Body of pancreas (tissue), 4 donors: ENCODE results near the gene COL5A1. TPM values are rescaled to one million over a fixed set of nuclear protein-coding genes. Genes with fewer than 3 reads are reported as not detected.

Experiments used
- ATAC-seq: fragments of 150-250 bp; one replicate; pipeline ENCODE4 v1.9.1; 2016
- DNase-seq, 4 donors: peaks; one replicate each; pipeline ENCODE4 v3.0.0-alpha.2; 2019
- H3K27ac ChIP-seq, 4 donors: fragments of 200-600 bp; sonication (generic); 1 replicate in 3 of 4; 2 replicates in 1 of 4; pipeline versions ENCODE4 v1.5.1 to v1.6.1; 2016 to 2019; ENCODE audit warnings: mild to moderate bottlenecking in 1 of 4, mixed read lengths in 1 of 4, moderate library complexity in 1 of 4
- H3K27me3 ChIP-seq, 2 donors: fragments of 200-600 bp; sonication (generic); one replicate each; pipeline ENCODE4 v1.6.0; 2016; ENCODE audit warnings: mild to moderate bottlenecking in 1 of 2
- H3K36me3 ChIP-seq, 2 donors: fragments of 200-600 bp; sonication (generic); replicated peaks in 1 of 2; 2 replicates each; pipeline ENCODE4 v1.5.1; 2016; ENCODE audit warnings: low read depth in 2 of 2; ENCODE audit not compliant: insufficient read depth in 1 of 2
- H3K4me1 ChIP-seq: fragments of 200-600 bp; sonication (generic); one replicate; pipeline ENCODE4 v1.6.0; 2016
- H3K4me3 ChIP-seq, 2 donors: fragments of 200-600 bp; sonication (generic); 1 replicate in 1 of 2; 2 replicates in 1 of 2; pipeline ENCODE4 v1.5.1; 2016 to 2019
- H3K9me3 ChIP-seq, 3 donors: fragments of 200-600 bp; sonication (generic); 1 replicate in 2 of 3; 2 replicates in 1 of 3; pipeline ENCODE4 v1.5.1; 2016
- POLR2A ChIP-seq, 3 donors: fragments of 450-650 bp; IDR thresholded peaks; one replicate each; pipeline ENCODE4 v1.6.1; 2016; ENCODE audit warnings: antibody characterized with exemption in 3 of 3, mild to moderate bottlenecking in 2 of 3
- WGBS, 2 donors: methylation state at CpG; one replicate each; pipeline ENCODE4 v1.1.5; 2017; 5-methylcytosine and 5-hydroxymethylcytosine counted together
- intact Hi-C: fragments of 100-400 bp; cut with DNase I; formaldehyde crosslinking; loops from one replicate; pipeline ENCODE4 v1.15.1; 2023
- total RNA-seq, 2 donors: library from RNA; depleted of rRNA; stranded (reverse); fragments of >200 nt; gene quantifications; one replicate each; pipeline ENCODE4 v1.1.0, GENCODE V29; 2016
- TF ChIP-seq, protein P1 (sequence below), 7 experiments: fragments of 450-650 bp in 4 of 7; fragments of 200-600 bp in 3 of 7; sonication (generic) in 3 of 7; IDR thresholded peaks; one replicate each; pipeline ENCODE4 v1.5.1; 2016 to 2019; ENCODE audit warnings: antibody characterized with exemption in 7 of 7

COL5A1 gene
- total RNA-seq, 2 donors from 2014 or later, result 7.0 to 14.5 TPM

DNA sequence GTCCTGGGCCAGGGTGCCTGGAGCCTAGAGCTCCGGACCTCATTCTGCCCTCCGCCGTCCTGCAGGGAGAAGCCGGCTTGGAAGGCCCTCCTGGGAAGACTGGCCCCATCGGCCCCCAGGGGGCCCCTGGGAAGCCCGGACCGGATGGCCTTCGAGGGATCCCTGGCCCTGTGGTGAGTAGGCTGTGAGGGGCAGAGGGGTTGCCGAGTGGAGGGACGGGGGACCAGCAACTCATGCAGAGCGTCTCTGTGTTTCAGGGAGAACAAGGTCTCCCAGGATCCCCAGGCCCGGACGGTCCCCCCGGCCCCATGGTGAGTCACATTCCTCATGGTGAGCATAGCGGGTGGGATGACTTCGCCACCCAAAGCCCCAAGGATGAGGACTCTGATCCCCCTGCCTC is 177.0 kb downstream of the COL5A1 start:
- intact Hi-C loops, result no loop called here
- no peak for ATAC-seq
- Histone ChIP-seq H3K4me3 (no peak overlapping the region), H3K9me3 (no peaks in the 10 kb centered on the region), H3K4me1 (no peaks in the 10 kb centered on the region), H3K27ac (no peak overlapping the region), H3K36me3 (no peaks in the 10 kb centered on the region), H3K27me3 (no peaks in the 10 kb centered on the region)
- WGBS, 2 donors, result 68 to 84% methylated on average over 5 to 14 of the region's 16 CpGs
- DNase-seq, result no peak
- TF ChIP-seq POLR2A (IDR thresholded peaks at IDR 0.05), result no peak
- TF ChIP-seq, protein P1, sequence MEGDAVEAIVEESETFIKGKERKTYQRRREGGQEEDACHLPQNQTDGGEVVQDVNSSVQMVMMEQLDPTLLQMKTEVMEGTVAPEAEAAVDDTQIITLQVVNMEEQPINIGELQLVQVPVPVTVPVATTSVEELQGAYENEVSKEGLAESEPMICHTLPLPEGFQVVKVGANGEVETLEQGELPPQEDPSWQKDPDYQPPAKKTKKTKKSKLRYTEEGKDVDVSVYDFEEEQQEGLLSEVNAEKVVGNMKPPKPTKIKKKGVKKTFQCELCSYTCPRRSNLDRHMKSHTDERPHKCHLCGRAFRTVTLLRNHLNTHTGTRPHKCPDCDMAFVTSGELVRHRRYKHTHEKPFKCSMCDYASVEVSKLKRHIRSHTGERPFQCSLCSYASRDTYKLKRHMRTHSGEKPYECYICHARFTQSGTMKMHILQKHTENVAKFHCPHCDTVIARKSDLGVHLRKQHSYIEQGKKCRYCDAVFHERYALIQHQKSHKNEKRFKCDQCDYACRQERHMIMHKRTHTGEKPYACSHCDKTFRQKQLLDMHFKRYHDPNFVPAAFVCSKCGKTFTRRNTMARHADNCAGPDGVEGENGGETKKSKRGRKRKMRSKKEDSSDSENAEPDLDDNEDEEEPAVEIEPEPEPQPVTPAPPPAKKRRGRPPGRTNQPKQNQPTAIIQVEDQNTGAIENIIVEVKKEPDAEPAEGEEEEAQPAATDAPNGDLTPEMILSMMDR (IDR thresholded peaks at IDR 0.05), result no peak

DNA sequence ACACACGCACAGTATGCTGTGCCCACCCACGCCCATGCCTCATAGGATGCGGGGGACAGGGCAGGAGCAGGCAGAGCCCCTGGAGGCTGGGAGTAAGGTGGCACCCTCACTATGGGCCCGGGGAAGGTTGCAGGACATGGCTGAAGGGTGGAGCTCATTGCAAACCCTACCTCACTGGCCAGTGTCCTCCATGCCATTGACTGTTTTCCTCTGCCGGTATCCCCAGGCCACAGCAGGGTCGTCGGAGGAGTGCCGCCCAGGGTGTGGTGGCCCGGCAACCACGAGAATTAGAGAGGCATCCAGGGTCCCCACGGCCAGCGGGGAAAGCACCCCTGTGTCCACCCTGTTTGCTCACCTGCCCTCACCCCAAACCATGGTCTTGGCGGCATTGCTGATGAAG is 179.3 kb downstream of the COL5A1 start:
- H3K27ac ChIP-seq, result no peak overlapping the region
- H3K4me1 ChIP-seq, result no peaks in the 10 kb centered on the region
- intact Hi-C loops, result no loop called here
- no peaks in the 10 kb centered on the region for H3K36me3 ChIP-seq
- TF ChIP-seq, protein P1 (IDR thresholded peaks at IDR 0.05), result no peak
- TF ChIP-seq POLR2A (IDR thresholded peaks at IDR 0.05), result no peak
- ATAC-seq (no peak), DNase-seq (no peak)
- H3K27me3 ChIP-seq, result no peaks in the 10 kb centered on the region
- H3K9me3 ChIP-seq, result no peaks in the 10 kb centered on the region
- no peak overlapping the region for H3K4me3 ChIP-seq
- WGBS, 2 donors, result 65 to 78% methylated on average over 8 to 13 of the region's 13 CpGs

DNA sequence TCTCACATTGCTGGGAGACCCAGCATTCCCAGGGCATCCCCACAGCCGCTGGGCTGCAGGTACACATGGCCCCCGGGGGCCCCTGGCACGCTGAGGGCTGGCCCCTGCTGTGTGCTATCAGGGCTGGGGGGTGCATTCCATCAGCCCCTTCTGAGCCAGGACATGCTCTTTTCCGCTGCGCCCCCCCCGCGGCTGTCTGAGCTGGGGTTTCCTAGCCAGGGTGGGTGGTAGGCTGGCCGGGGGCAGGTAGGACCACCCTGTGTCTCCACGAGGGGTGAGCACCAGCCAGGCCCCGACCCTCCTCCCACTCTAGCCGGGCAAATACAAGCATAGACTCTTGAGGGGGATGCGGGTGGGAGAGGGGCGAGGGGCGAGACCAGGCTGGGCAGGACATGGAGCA is 180.9 kb downstream of the COL5A1 start:
- ATAC-seq (no peak), DNase-seq (no peak)
- H3K4me3 ChIP-seq, result no peak overlapping the region
- TF ChIP-seq, protein P1 (IDR thresholded peaks at IDR 0.05), result no peak
- TF ChIP-seq POLR2A (IDR thresholded peaks at IDR 0.05), result no peak
- intact Hi-C loops, result no loop called here
- WGBS, 2 donors, result 65 to 79% methylated on average over 4 to 11 of the region's 14 CpGs
- no peak overlapping the region for H3K27ac ChIP-seq
- no peaks in the 10 kb centered on the region for H3K4me1 ChIP-seq
- no peaks in the 10 kb centered on the region for H3K9me3 ChIP-seq
- no peaks in the 10 kb centered on the region for H3K27me3 ChIP-seq
- no peaks in the 10 kb centered on the region for H3K36me3 ChIP-seq

DNA sequence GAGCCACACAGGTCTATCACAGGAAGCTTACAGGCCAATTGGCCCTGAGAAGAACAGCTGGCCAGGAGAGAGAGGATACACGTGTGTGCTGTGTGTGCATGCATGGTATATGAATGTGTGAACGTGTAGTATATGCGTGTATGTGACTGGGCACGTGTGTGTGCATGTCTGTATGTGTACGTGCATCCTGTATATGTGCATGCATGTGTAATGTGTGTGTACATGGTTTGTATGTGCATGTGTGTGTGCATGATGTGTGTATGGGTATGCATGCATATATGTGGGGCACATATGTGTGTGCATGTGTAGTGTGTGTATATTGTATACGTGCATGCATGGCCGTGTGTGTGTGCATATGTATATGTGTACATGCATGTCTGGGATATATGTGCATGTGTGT is 182.0 kb downstream of the COL5A1 start:
- no peak for TF ChIP-seq POLR2A (IDR thresholded peaks at IDR 0.05)
- TF ChIP-seq, protein P1 (IDR thresholded peaks at IDR 0.05), result no peak
- no peak overlapping the region for H3K4me3 ChIP-seq
- H3K27me3 ChIP-seq, result no peaks in the 10 kb centered on the region
- ATAC-seq (no peak), DNase-seq (no peak)
- H3K27ac ChIP-seq, result no peak overlapping the region
- 70 to 80% methylated on average over 7 of the region's 7 CpGs for WGBS, 2 donors
- H3K4me1 ChIP-seq, result no peaks in the 10 kb centered on the region
- H3K9me3 ChIP-seq, result no peaks in the 10 kb centered on the region
- no peaks in the 10 kb centered on the region for H3K36me3 ChIP-seq
- intact Hi-C loops, result no loop called here

DNA sequence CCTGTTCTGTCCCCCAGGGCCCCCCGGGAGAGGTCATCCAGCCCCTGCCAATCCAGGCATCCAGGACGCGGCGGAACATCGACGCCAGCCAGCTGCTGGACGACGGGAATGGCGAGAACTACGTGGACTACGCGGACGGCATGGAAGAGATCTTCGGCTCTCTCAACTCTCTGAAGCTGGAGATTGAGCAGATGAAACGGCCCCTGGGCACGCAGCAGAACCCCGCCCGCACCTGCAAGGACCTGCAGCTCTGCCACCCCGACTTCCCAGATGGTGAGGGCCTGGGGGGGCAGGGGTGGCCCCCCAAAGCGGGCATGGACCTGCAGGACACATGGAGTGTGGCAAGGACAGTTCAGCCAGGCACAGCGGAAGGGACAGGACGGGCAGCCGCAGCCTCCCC is 183.0 kb downstream of the COL5A1 start:
- intact Hi-C loops, result no loop called here
- 57 to 80% methylated on average over 7 to 23 of the region's 23 CpGs for WGBS, 2 donors
- TF ChIP-seq POLR2A (IDR thresholded peaks at IDR 0.05), result no peak
- TF ChIP-seq, protein P1 (IDR thresholded peaks at IDR 0.05), result no peak

More for the DNA sequence above, 183.0 kb downstream of the COL5A1 start:
- Histone ChIP-seq H3K4me1 (no peaks in the 10 kb centered on the region), H3K27ac (no peak overlapping the region), H3K36me3 (no peaks in the 10 kb centered on the region), H3K9me3 (no peaks in the 10 kb centered on the region), H3K4me3 (no peak overlapping the region), H3K27me3 (no peaks in the 10 kb centered on the region)
- no peak for DNase-seq
- no peak for ATAC-seq
